NOMO-1 (cell line): ENCODE data around the gene SLC50A1.

ENCODE experiments used
- DNase-seq, 2 experiments: peaks; one replicate each; lab custom pipeline; 2025; ENCODE audit not compliant: unreplicated experiment in 2 of 2; lab: John Stamatoyannopoulos, UW

The SLC50A1 gene

GRCh38 chr1:155169541-155169940 is 33.9 kb downstream of the SLC50A1 start:
- no peak for DNase-seq

- DNase-seq: no peak
These were observed 34.6 kb downstream of the SLC50A1 start for GRCh38 chr1:155170101-155170785.

GRCh38 chr1:155170806-155171205 is 35.2 kb downstream of the SLC50A1 start:
- no peak for DNase-seq

GRCh38 chr1:155171836-155172731 is 36.4 kb downstream of the SLC50A1 start:
- DNase-seq: no peak

GRCh38 chr1:155172732-155173477 is 37.3 kb downstream of the SLC50A1 start, which contains the start of gene KRTCAP2:
KRTCAP2 (minus strand) TSS chr1:155173304; CDS start chr1:155173224, 80 bp downstream.
- peak; percentile 86 to 96 for DNase-seq

GRCh38 chr1:155173478-155174323 is 38.0 kb downstream of the SLC50A1 start, which contains the start of gene TRIM46:
TRIM46 (plus strand) TSS chr1:155173849; CDS start chr1:155173967, 118 bp downstream.
- DNase-seq: no peak

- no peak for DNase-seq
These were observed 39.0 kb downstream of the SLC50A1 start for GRCh38 chr1:155174324-155175280.

- DNase-seq: no peak
These were observed 39.8 kb downstream of the SLC50A1 start for GRCh38 chr1:155175281-155175926.

- no peak for DNase-seq
These were observed 40.3 kb downstream of the SLC50A1 start for GRCh38 chr1:155175927-155176371.

GRCh38 chr1:155176544-155177071 is 41.0 kb downstream of the SLC50A1 start:
- peak; percentile 46 to 69 for DNase-seq

GRCh38 chr1:155177192-155177917 is 41.7 kb downstream of the SLC50A1 start:
- DNase-seq: no peak

GRCh38 chr1:155177918-155178281 is 42.2 kb downstream of the SLC50A1 start:
- no peak for DNase-seq

- peak; percentile 53 to 54 for DNase-seq
These were observed 42.9 kb downstream of the SLC50A1 start for GRCh38 chr1:155178441-155179111.

- no peak for DNase-seq
These were observed 43.7 kb downstream of the SLC50A1 start for GRCh38 chr1:155179112-155180031.

GRCh38 chr1:155181371-155182051 is 45.9 kb downstream of the SLC50A1 start:
- DNase-seq: no peak
